ENCODE measurements around the gene SEM1.
"Not testable (repeated sequence)": the region's sequence is repeated elsewhere in the genome, so short reads cannot be mapped to it uniquely, and the experiment has no call there.

SEM1 gene

GRCh38 chr7:96700516-96700915, 9.1 kb downstream of the SEM1 start:
- DNase-seq (ENCODE audit: low spot score) = no peak

DNA sequence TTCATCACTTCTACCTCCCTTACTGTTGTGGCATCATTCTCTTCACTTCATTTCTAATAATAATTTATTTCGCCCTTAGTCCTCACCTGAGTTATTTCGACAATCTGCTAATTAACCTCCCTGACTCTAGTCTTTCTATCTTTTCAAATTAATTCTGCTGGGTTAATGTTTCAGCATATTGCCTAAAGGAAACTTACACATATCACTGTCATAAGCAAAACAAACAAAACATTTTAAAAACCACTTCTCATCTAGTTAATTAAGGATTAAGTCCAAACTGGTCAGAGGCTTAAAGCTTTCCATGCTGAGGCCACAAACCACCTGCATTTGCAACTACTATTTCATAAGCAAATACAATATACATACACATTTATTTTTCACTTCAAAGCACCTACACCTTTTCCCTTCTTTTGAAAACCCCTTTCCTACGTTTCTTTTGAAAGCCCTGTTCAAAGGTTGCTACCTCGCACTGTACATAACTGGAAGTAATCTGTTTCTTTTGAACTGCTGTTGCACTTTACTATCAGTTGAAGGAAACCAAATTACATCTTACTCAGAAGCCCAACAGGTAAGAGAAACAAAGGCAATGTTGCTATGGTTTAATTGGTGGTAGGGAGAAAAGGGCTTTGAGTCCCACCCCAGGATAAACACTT, 10.3 kb downstream of the SEM1 start:
- DNase-seq (ENCODE audit: low spot score) = no peak

GRCh38 chr7:96698449-96698848, 11.2 kb downstream of the SEM1 start:
- DNase-seq (ENCODE audit: low spot score) = not testable (repeated sequence)

DNA sequence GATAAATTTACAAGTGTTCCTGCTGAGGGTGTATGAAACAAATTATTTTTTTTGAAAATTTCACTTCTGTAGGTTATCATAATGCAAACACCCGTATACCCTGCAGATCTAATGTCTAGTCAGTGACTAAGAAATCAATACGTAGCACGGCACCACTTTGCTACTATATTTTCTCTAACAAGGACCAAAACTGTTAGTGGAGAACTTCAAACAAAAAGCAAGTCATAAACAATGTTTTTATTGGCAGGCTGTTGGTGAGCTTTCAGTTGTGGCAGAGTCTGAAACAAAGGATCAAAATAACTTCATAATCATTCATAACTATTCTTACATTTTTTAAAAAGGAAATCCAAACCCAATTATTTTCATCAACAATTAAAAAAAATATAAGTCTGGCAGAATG, 11.8 kb downstream of the SEM1 start:
- DNase-seq (ENCODE audit: low spot score) = no peak

- DNase-seq (ENCODE audit: low spot score) = no peak
Observed at GRCh38 chr7:96695581-96695980, 14.1 kb downstream of the SEM1 start.

DNA sequence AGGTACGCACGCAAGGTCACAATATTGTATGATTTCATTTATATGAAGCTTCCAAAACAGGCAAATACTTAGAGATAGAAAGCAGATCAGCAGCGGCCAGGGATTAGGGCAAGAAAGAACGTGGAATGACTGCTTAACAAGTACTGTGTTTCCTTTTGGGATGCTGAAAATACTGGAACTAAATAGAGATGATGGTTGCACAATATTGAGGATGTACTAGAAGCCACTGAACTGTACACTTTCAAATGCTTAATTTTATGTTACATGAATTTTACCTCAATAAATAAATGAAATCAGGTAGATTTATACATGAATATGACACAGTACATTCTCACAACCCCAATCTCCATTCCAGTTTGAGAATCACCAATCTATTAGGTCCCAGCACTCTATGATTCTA, 15.6 kb downstream of the SEM1 start:
- no peak for DNase-seq (ENCODE audit: low spot score)

DNA sequence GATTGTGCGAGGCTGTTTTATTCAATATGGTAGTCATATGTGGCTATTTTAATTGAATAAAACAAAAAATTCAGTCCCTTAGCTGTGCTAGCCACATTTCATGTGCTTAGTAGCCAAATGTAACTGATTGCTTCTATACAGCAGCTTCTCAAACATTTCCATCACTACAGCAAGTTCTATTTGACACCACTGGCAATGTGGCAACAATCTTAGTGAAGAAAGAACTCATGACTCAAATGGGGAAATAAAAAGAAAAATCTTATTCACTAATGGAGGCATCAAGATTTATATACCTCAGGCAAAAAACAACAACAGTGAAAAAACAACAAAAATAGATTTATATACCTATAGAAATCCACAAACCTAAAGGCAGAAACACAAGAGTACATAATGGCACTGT, 17.9 kb downstream of the SEM1 start:
- DNase-seq (ENCODE audit: low spot score) = no peak

DNA sequence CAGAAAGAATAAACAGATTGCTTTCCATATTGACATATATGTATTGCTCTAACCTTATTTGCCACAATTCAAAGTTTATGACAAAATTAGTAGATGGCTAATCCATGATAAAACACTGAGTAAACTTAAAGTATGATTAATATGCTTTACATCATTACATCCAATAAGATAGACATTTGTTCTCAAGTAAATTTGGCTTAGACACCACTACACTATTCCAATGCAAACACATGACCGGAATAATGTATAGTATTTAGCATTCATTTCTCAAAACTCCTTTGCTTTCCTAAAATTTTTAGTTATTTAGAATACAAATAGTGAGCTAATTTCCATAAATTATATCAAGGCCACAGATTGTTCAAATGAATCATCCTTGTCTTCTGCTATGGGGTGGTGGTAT, 20.2 kb downstream of the SEM1 start:
- no peak for DNase-seq (ENCODE audit: low spot score)

- no peak for DNase-seq (ENCODE audit: low spot score)
Observed at GRCh38 chr7:96686305-96686704, 23.3 kb downstream of the SEM1 start.

DNA sequence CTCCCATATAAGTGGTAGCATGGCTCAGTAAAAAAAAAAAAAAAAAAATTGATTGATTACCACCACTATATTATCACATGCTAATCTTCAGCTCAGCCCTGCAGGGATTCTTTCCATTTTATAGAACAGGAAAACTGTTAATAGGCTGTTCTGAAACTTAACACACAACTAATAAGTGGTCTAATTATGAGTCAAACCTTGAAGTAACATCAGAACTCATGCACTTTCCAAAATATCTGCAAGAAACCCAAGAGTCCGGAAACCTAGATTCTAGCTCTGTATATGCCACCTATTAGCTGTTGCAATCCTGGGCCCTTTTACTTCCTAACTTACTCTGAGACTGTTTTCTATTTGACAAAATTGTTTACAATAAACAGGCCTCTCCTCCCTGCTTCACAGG, 23.9 kb downstream of the SEM1 start:
- DNase-seq (ENCODE audit: low spot score) = no peak

DNA sequence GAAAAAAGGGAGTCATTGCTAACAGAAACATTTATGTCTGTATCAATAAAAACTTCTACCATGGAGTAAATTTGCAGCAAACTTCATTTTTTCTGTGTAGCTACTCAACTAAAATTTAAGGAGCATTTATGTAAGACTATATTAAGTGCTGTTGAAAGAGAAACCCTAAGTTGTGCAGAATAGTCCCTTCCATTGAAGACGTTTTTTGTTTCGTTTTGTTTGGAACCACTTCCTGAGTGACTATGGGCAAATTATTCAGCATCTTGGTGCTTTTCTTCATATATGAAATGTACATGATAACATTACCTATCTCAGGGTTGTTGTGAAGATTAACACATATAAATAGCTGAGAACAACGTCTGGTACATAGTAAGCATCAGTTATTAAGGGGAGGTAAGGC, 24.3 kb downstream of the SEM1 start:
- DNase-seq (ENCODE audit: low spot score) = no peak

DNA sequence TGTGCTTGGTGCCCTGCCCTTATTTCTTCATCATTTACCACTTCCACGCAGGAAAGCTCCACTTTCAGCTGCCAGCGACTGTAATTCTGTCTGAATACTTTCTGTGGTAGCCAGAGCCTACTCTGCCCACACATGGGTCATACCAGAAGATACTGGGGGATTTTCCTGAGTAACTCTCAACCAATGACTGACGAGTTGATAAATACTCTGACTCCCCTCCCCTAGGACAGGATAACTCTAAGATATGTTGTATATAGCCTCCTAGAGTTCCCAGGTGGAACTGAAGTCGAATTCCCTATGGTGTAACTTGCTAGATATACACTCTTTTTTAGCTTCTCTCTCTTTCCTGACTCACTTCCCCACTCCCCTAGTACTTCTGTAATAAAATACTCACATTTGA, 29.8 kb downstream of the SEM1 start:
- DNase-seq (ENCODE audit: low spot score) = no peak

- DNase-seq (ENCODE audit: low spot score) = no peak
Observed at GRCh38 chr7:96676919-96677318, 32.7 kb downstream of the SEM1 start.

- DNase-seq (ENCODE audit: low spot score) = no peak
Observed at GRCh38 chr7:96675548-96675947, 34.1 kb downstream of the SEM1 start.

GRCh38 chr7:96674565-96674964, 35.1 kb downstream of the SEM1 start:
- no peak for DNase-seq (ENCODE audit: low spot score)

- no peak for DNase-seq (ENCODE audit: low spot score)
Observed at GRCh38 chr7:96671854-96672253, 37.8 kb downstream of the SEM1 start.

- DNase-seq (ENCODE audit: low spot score) = no peak
Observed at GRCh38 chr7:96670338-96671289, 39.0 kb downstream of the SEM1 start.

GRCh38 chr7:96669812-96670211, 39.8 kb downstream of the SEM1 start:
- DNase-seq (ENCODE audit: low spot score) = no peak

DNA sequence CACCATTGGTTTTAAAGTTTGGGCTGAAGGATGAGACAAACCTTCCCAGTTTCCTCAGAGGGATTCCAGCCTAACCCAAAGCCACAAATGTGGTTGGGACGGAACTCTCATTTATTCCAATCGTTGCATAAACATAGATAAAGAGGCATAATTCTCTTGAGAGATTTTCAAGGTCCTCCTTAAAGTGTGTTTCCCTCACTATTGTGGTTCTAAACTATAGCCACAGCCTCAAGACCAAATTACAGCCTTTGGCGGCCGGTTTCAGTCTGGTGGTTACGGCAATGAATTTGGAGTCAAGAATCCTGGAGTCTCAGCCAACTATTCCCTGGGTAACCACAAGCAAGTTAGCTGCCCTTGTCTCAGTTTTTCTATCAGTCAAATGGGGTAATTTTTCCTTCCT, 42.6 kb downstream of the SEM1 start:
- no peak for DNase-seq (ENCODE audit: low spot score)

- DNase-seq (ENCODE audit: low spot score) = no peak
Observed at GRCh38 chr7:96665689-96666088, 44.0 kb downstream of the SEM1 start.

GRCh38 chr7:96664793-96665192, 44.9 kb downstream of the SEM1 start:
- no peak for DNase-seq (ENCODE audit: low spot score)

GRCh38 chr7:96663871-96664445, 45.7 kb downstream of the SEM1 start:
- DNase-seq (ENCODE audit: low spot score) = no peak

DNA sequence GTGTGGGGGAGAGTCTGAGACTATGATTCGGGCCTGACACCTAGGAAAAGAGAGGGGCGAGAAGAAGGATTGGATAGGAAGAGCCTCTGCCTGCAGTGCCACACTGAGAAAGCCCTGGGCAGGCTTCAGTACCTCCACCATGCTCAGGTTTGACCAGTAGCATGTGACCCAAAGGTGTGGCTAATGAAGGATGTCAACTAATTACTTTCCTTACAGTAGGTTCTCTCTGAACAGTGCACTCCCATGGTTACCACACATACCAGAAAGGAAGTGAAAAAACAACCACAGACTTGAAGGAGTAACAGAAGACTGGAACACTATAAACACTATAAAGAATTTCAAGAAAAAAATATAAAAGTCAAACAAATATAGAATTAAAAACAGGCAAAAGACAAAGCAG, 46.2 kb downstream of the SEM1 start:
- DNase-seq (ENCODE audit: low spot score) = no peak

All from hepatic stellate cell (primary cell).